GM23338 (cell line): ENCODE data around the gene PRKAA1. TPM values are rescaled to one million over a fixed set of nuclear protein-coding genes. Genes with fewer than 3 reads are reported as not detected.

Source experiments
- ATAC-seq: fragments of 200-7000 bp; cut with Tn5 transposase; 3 replicates; pipeline ENCODE4 v1.9.1; 2020
- DNase-seq: peaks from one replicate; pipeline ENCODE4 v3.0.0-alpha.2; 2015; ENCODE audit warnings: low spot score
- H2AFZ ChIP-seq: fragments of 200-600 bp; sonication (generic); 2 replicates; pipeline ENCODE4 v1.8.0; 2016; ENCODE audit warnings: antibody characterized with exemption, mild to moderate bottlenecking, moderate library complexity
- H3F3A ChIP-seq: fragments of 200-600 bp; sonication (generic); replicated peaks from 2 replicates; pipeline ENCODE4 v1.8.0; 2017; ENCODE audit warnings: antibody characterized with exemption, mixed run types, low read depth
- H3K27ac ChIP-seq: fragments of 200-600 bp; sonication (generic); 2 replicates; pipeline ENCODE4 v1.6.1; 2016; ENCODE audit warnings: low read depth
- H3K27me3 ChIP-seq: fragments of 200-600 bp; sonication (generic); 2 replicates; pipeline ENCODE4 v1.8.0; 2016; ENCODE audit warnings: mild to moderate bottlenecking, mixed run types, moderate library complexity; ENCODE audit not compliant: insufficient read depth
- H3K36me3 ChIP-seq: fragments of 200-600 bp; sonication (generic); 2 replicates; pipeline ENCODE4 v1.8.0; 2016; ENCODE audit warnings: mild to moderate bottlenecking; ENCODE audit not compliant: insufficient read depth
- H3K4me1 ChIP-seq: fragments of 200-600 bp; sonication (generic); 2 replicates; pipeline ENCODE4 v1.8.0; 2016; ENCODE audit warnings: mild to moderate bottlenecking, moderate library complexity; ENCODE audit not compliant: insufficient read depth
- H3K4me2 ChIP-seq: fragments of 200-600 bp; sonication (generic); 2 replicates; pipeline ENCODE4 v1.7.1; 2017; ENCODE audit warnings: mixed run types
- H3K4me3 ChIP-seq: fragments of 200-600 bp; sonication (generic); 2 replicates; pipeline ENCODE4 v1.6.1; 2016; ENCODE audit warnings: mixed run types
- H3K79me2 ChIP-seq: fragments of 200-600 bp; sonication (generic); replicated peaks from 2 replicates; pipeline ENCODE4 v1.8.0; 2017; ENCODE audit warnings: mild to moderate bottlenecking; ENCODE audit not compliant: insufficient read depth
- H3K9me2 ChIP-seq: fragments of 200-600 bp; sonication (generic); 2 replicates; pipeline ENCODE4 v1.8.0; 2017; ENCODE audit not compliant: insufficient read depth
- H4K20me1 ChIP-seq: fragments of 200-600 bp; sonication (generic); replicated peaks from 2 replicates; pipeline ENCODE4 v1.8.0; 2017; ENCODE audit warnings: mild to moderate bottlenecking; ENCODE audit not compliant: insufficient read depth
- H3K27ac Mint-ChIP-seq: 2 replicates; pipeline ENCODE4 v1.8.0; 2020; ENCODE audit warnings: inconsistent platforms, mild to moderate bottlenecking, moderate library complexity, mixed read lengths
- H3K27me3 Mint-ChIP-seq: 3 replicates; pipeline ENCODE4 v1.8.0; 2022; ENCODE audit warnings: low read depth, mild to moderate bottlenecking, moderate library complexity, mixed read lengths, inconsistent platforms; ENCODE audit not compliant: insufficient read depth, poor library complexity
- H3K36me3 Mint-ChIP-seq: 3 replicates; pipeline ENCODE4 v1.8.0; 2021; ENCODE audit warnings: low read depth, mild to moderate bottlenecking, inconsistent platforms, moderate library complexity, mixed read lengths
- H3K4me1 Mint-ChIP-seq: 3 replicates; pipeline ENCODE4 v1.8.0; 2020; ENCODE audit warnings: mild to moderate bottlenecking, inconsistent platforms, mixed read lengths
- H3K4me3 Mint-ChIP-seq: 3 replicates; pipeline ENCODE4 v1.8.0; 2021; ENCODE audit warnings: moderate library complexity, mild to moderate bottlenecking, inconsistent platforms, mixed read lengths
- H3K9me3 Mint-ChIP-seq: 3 replicates; pipeline ENCODE4 v1.8.0; 2020; ENCODE audit warnings: moderate library complexity, mild to moderate bottlenecking, inconsistent platforms, mixed read lengths
- CREB1 ChIP-seq: fragments of 250-450 bp; sonication (Bioruptor Pico); IDR thresholded peaks from 2 replicates; pipeline ENCODE4 v1.5.0; 2020; ENCODE audit warnings: low read depth, mild to moderate bottlenecking, moderate library complexity
- EZH2 ChIP-seq: fragments of 200-600 bp; sonication (generic); IDR thresholded peaks from one replicate; pipeline ENCODE4 v1.8.0; 2017; ENCODE audit warnings: antibody characterized with exemption, mild to moderate bottlenecking, low read depth; ENCODE audit not compliant: unreplicated experiment
- EZH2phosphoT487 ChIP-seq: fragments of 200-600 bp; sonication (generic); IDR thresholded peaks from one replicate; pipeline ENCODE4 v1.8.1; 2018; ENCODE audit warnings: antibody characterized with exemption; ENCODE audit not compliant: unreplicated experiment
- JUNB ChIP-seq: IDR thresholded peaks from one replicate; pipeline ENCODE4 v1.6.1; 2016; ENCODE audit warnings: antibody characterized with exemption; ENCODE audit not compliant: unreplicated experiment
- NANOG ChIP-seq: IDR thresholded peaks from 2 replicates; pipeline ENCODE4 v1.6.1; 2016; ENCODE audit warnings: antibody characterized with exemption, borderline replicate concordance
- POLR2AphosphoS5 ChIP-seq: IDR thresholded peaks from 2 replicates; pipeline ENCODE4 v1.6.1; 2016; ENCODE audit warnings: antibody characterized with exemption, low read depth
- STAT1 ChIP-seq: IDR thresholded peaks from one replicate; pipeline ENCODE4 v1.6.1; 2016; ENCODE audit warnings: antibody characterized with exemption; ENCODE audit not compliant: unreplicated experiment
- ZNF114 ChIP-seq: fragments of 250-450 bp; sonication (Bioruptor Pico); IDR thresholded peaks from 2 replicates; pipeline ENCODE4 v1.5.0; 2020; ENCODE audit warnings: mild to moderate bottlenecking, moderate library complexity
- ZNF331 ChIP-seq: fragments of 250-450 bp; sonication (Bioruptor Pico); IDR thresholded peaks from 2 replicates; pipeline ENCODE4 v1.5.0; 2020; ENCODE audit warnings: low read depth, mild to moderate bottlenecking, moderate library complexity
- polyA plus RNA-seq: library from polyadenylated mRNA; unstranded; fragments of >200 nt; fragmentation: Nextera tagmentation; extraction: Ambion mirVana; gene quantifications from 2 replicates; pipeline ENCODE4 v1.2.1, GENCODE V29; 2016
- total RNA-seq: library from RNA; depleted of rRNA; stranded (reverse); fragments of >200 nt; shearing (Covaris generic); gene quantifications from 2 replicates; pipeline ENCODE4 v1.2.3, GENCODE V29; 2014
- TF ChIP-seq, protein P1 (sequence below): IDR thresholded peaks from one replicate; pipeline ENCODE4 v1.6.1; 2018; ENCODE audit warnings: antibody characterized with exemption; ENCODE audit not compliant: unreplicated experiment
- TF ChIP-seq, protein P2 (sequence below): fragments of 250-450 bp; sonication (Bioruptor Pico); IDR thresholded peaks from 2 replicates; pipeline ENCODE4 v1.5.0; 2020; ENCODE audit warnings: mild to moderate bottlenecking, moderate library complexity
- TF ChIP-seq, protein P3 (sequence below): IDR thresholded peaks from 2 replicates; pipeline ENCODE4 v1.6.1; 2016; ENCODE audit warnings: antibody characterized with exemption
- TF ChIP-seq, protein P4 (sequence below), 2 experiments: fragments of 200-600 bp in 1 of 2; sonication (generic) in 1 of 2; conservative IDR thresholded peaks; 2 replicates each; pipeline versions ENCODE4 v1.5.1 to v1.6.1; 2016 to 2017; ENCODE audit warnings: antibody characterized with exemption in 2 of 2, low read depth in 2 of 2, mild to moderate bottlenecking in 2 of 2, moderate library complexity in 1 of 2

The PRKAA1 gene
- total and polyA plus RNA-seq, 2 experiments from 2014 or later: 10.3 to 35.0 TPM

DNA sequence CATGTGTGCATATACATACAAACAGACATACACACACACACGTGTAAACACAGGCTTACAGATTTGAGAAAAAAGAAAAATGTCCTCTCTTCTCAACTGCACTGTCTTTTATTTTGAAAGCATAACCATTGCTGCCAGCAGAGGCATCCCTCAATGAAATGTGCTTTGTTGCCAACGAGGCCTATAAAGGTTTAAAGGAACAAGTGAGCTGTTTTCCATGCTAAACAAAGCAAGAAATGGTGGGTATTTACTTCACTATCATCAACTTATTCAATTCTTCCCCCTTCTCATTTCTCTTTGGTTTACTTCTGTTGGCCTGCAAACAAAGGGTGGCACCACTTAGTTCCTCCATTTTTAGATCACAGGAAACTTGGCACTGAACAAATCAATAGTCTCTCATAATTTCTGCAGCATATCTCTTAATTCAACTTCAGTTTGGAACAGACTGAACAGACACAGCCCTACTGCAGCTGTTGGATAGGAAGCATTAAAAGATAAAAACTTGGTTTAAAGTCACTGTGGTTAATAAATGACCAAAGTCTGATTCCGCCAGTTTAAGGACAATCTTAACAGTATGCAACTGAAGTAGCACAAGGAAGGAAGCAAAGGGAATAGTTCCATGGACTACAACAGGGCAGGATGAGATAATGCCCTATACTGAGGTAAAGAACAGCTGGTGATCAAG lies 64.2 kb downstream of the PRKAA1 start:
- ATAC-seq (no peak), DNase-seq (no peak)
- H3K27ac ChIP-seq: no peak overlapping the region
- Mint-ChIP-seq H3K27me3 (peaks cover 2% of the 10 kb centered on the region), H3K4me1 (no peaks in the 10 kb centered on the region; the same call in 2 of the 3 replicates), H3K27ac (peak overlapping the region; percentile 9; the same call in 1 of the 2 replicates), H3K9me3 (no peaks in the 10 kb centered on the region), H3K4me3 (no peak overlapping the region), H3K36me3 (no peaks in the 10 kb centered on the region)
- no peak overlapping the region for H2AFZ ChIP-seq
- no peaks in the 10 kb centered on the region for H3K4me1 ChIP-seq
- H3K9me2 ChIP-seq: no peaks in the 10 kb centered on the region
- H3F3A ChIP-seq: no peaks in the 10 kb centered on the region
- TF ChIP-seq, protein P1, sequence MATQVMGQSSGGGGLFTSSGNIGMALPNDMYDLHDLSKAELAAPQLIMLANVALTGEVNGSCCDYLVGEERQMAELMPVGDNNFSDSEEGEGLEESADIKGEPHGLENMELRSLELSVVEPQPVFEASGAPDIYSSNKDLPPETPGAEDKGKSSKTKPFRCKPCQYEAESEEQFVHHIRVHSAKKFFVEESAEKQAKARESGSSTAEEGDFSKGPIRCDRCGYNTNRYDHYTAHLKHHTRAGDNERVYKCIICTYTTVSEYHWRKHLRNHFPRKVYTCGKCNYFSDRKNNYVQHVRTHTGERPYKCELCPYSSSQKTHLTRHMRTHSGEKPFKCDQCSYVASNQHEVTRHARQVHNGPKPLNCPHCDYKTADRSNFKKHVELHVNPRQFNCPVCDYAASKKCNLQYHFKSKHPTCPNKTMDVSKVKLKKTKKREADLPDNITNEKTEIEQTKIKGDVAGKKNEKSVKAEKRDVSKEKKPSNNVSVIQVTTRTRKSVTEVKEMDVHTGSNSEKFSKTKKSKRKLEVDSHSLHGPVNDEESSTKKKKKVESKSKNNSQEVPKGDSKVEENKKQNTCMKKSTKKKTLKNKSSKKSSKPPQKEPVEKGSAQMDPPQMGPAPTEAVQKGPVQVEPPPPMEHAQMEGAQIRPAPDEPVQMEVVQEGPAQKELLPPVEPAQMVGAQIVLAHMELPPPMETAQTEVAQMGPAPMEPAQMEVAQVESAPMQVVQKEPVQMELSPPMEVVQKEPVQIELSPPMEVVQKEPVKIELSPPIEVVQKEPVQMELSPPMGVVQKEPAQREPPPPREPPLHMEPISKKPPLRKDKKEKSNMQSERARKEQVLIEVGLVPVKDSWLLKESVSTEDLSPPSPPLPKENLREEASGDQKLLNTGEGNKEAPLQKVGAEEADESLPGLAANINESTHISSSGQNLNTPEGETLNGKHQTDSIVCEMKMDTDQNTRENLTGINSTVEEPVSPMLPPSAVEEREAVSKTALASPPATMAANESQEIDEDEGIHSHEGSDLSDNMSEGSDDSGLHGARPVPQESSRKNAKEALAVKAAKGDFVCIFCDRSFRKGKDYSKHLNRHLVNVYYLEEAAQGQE: no peak
- TF ChIP-seq EZH2phosphoT487 (no peak), JUNB (no peak), EZH2 (no peak), ZNF331 (no peak), ZNF114 (no peak), NANOG (no peak), POLR2AphosphoS5 (no peak), STAT1 (no peak), CREB1 (CRISPR knock-in tag) (no peak)
- TF ChIP-seq, protein P2, sequence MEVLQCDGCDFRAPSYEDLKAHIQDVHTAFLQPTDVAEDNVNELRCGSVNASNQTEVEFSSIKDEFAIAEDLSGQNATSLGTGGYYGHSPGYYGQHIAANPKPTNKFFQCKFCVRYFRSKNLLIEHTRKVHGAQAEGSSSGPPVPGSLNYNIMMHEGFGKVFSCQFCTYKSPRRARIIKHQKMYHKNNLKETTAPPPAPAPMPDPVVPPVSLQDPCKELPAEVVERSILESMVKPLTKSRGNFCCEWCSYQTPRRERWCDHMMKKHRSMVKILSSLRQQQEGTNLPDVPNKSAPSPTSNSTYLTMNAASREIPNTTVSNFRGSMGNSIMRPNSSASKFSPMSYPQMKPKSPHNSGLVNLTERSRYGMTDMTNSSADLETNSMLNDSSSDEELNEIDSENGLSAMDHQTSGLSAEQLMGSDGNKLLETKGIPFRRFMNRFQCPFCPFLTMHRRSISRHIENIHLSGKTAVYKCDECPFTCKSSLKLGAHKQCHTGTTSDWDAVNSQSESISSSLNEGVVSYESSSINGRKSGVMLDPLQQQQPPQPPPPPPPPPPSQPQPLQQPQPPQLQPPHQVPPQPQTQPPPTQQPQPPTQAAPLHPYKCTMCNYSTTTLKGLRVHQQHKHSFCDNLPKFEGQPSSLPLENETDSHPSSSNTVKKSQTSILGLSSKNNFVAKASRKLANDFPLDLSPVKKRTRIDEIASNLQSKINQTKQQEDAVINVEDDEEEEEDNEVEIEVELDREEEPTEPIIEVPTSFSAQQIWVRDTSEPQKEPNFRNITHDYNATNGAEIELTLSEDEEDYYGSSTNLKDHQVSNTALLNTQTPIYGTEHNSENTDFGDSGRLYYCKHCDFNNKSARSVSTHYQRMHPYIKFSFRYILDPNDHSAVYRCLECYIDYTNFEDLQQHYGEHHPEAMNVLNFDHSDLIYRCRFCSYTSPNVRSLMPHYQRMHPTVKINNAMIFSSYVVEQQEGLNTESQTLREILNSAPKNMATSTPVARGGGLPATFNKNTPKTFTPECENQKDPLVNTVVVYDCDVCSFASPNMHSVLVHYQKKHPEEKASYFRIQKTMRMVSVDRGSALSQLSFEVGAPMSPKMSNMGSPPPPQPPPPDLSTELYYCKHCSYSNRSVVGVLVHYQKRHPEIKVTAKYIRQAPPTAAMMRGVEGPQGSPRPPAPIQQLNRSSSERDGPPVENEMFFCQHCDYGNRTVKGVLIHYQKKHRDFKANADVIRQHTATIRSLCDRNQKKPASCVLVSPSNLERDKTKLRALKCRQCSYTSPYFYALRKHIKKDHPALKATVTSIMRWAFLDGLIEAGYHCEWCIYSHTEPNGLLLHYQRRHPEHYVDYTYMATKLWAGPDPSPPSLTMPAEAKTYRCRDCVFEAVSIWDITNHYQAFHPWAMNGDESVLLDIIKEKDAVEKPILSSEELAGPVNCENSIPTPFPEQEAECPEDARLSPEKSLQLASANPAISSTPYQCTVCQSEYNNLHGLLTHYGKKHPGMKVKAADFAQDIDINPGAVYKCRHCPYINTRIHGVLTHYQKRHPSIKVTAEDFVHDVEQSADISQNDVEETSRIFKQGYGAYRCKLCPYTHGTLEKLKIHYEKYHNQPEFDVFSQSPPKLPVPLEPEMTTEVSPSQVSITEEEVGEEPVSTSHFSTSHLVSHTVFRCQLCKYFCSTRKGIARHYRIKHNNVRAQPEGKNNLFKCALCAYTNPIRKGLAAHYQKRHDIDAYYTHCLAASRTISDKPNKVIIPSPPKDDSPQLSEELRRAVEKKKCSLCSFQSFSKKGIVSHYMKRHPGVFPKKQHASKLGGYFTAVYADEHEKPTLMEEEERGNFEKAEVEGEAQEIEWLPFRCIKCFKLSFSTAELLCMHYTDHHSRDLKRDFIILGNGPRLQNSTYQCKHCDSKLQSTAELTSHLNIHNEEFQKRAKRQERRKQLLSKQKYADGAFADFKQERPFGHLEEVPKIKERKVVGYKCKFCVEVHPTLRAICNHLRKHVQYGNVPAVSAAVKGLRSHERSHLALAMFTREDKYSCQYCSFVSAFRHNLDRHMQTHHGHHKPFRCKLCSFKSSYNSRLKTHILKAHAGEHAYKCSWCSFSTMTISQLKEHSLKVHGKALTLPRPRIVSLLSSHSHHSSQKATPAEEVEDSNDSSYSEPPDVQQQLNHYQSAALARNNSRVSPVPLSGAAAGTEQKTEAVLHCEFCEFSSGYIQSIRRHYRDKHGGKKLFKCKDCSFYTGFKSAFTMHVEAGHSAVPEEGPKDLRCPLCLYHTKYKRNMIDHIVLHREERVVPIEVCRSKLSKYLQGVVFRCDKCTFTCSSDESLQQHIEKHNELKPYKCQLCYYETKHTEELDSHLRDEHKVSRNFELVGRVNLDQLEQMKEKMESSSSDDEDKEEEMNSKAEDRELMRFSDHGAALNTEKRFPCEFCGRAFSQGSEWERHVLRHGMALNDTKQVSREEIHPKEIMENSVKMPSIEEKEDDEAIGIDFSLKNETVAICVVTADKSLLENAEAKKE (CRISPR knock-in tag): no peak
- TF ChIP-seq, protein P3, sequence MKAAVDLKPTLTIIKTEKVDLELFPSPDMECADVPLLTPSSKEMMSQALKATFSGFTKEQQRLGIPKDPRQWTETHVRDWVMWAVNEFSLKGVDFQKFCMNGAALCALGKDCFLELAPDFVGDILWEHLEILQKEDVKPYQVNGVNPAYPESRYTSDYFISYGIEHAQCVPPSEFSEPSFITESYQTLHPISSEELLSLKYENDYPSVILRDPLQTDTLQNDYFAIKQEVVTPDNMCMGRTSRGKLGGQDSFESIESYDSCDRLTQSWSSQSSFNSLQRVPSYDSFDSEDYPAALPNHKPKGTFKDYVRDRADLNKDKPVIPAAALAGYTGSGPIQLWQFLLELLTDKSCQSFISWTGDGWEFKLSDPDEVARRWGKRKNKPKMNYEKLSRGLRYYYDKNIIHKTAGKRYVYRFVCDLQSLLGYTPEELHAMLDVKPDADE: no peak
- TF ChIP-seq, protein P4, sequence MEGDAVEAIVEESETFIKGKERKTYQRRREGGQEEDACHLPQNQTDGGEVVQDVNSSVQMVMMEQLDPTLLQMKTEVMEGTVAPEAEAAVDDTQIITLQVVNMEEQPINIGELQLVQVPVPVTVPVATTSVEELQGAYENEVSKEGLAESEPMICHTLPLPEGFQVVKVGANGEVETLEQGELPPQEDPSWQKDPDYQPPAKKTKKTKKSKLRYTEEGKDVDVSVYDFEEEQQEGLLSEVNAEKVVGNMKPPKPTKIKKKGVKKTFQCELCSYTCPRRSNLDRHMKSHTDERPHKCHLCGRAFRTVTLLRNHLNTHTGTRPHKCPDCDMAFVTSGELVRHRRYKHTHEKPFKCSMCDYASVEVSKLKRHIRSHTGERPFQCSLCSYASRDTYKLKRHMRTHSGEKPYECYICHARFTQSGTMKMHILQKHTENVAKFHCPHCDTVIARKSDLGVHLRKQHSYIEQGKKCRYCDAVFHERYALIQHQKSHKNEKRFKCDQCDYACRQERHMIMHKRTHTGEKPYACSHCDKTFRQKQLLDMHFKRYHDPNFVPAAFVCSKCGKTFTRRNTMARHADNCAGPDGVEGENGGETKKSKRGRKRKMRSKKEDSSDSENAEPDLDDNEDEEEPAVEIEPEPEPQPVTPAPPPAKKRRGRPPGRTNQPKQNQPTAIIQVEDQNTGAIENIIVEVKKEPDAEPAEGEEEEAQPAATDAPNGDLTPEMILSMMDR (conservative IDR thresholded peaks at IDR 0.05; ENCODE audit: low read depth in 2 of 2): no peak
- no peaks in the 10 kb centered on the region; the same call in 1 of the 2 replicates for H4K20me1 ChIP-seq
- no peaks in the 10 kb centered on the region for H3K79me2 ChIP-seq
- H3K36me3 ChIP-seq: no peaks in the 10 kb centered on the region
- H3K4me2 ChIP-seq: no peak overlapping the region
- no peaks in the 10 kb centered on the region for H3K27me3 ChIP-seq
- H3K4me3 ChIP-seq: no peak overlapping the region
